ENCODE results near the gene PNO1. TPM values are rescaled to one million over a fixed set of nuclear protein-coding genes. Genes with fewer than 3 reads are reported as not detected.
A peak's percentile ranks its signal among the peaks of the same experiment; 100 is the strongest.

PNO1 gene
- total RNA-seq, 1 donor from 2014 or later = 20.3 TPM

DNA sequence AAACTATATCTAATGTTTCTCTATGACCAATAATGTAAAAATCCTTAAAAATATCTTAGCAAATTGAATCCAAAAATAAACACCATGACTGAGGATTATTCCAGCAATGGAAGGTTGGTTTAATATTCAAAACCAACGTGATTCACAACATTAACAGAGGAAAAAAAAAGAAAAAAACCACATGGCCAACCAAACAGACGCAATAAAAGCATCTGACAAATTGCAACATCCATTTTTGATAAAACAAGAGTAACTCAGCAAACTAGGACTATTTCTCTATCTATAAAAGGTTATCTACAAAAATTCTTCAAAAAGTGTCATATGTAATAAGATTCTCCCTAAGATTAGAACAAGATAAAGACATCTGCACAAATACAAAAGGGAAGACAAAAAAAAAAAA, 65.7 kb downstream of the PNO1 start:
- Mint-ChIP-seq H3K27ac (ENCODE audit: unreplicated experiment) (no peak overlapping the region), H3K27me3 (ENCODE audit: low read depth) (no peaks in the 10 kb centered on the region), H3K9me3 (no peaks in the 10 kb centered on the region), H3K4me3 (no peak overlapping the region), H3K36me3 (ENCODE audit: low read depth) (peaks cover 13% of the 10 kb centered on the region), H3K4me1 (peaks cover 34% of the 10 kb centered on the region)
- TF ChIP-seq, protein P1, sequence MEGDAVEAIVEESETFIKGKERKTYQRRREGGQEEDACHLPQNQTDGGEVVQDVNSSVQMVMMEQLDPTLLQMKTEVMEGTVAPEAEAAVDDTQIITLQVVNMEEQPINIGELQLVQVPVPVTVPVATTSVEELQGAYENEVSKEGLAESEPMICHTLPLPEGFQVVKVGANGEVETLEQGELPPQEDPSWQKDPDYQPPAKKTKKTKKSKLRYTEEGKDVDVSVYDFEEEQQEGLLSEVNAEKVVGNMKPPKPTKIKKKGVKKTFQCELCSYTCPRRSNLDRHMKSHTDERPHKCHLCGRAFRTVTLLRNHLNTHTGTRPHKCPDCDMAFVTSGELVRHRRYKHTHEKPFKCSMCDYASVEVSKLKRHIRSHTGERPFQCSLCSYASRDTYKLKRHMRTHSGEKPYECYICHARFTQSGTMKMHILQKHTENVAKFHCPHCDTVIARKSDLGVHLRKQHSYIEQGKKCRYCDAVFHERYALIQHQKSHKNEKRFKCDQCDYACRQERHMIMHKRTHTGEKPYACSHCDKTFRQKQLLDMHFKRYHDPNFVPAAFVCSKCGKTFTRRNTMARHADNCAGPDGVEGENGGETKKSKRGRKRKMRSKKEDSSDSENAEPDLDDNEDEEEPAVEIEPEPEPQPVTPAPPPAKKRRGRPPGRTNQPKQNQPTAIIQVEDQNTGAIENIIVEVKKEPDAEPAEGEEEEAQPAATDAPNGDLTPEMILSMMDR (conservative IDR thresholded peaks at IDR 0.05) = no peak
- DNase-seq (ENCODE audit: low read depth, low spot score) = no peak

DNA sequence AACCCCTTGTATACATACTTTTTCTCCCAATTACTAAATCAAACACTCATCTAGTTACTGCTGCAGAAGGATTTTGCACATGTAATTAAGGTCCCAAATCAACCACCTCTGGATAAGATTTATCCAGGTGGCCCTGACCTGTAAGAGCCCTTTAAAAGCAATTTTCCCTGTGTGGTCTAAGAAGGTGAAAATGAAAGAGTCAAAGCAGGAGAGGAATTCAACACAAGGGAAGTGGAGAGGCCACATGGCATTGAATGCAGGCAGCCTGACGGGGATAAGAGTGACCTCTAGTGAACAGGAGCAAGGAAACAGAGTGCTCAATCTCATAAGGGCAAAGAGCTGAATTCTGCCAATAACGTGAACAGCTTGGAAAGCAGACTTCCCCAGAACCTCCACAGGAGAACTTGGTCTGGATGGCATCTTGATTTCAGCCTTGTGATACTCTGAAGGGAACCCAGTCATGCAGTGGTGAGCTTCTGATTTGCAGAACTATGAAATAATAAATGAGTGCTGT, 67.5 kb downstream of the PNO1 start:
- peaks cover 33% of the 10 kb centered on the region for H3K4me1 Mint-ChIP-seq

More for the DNA sequence above, 67.5 kb downstream of the PNO1 start:
- no peaks in the 10 kb centered on the region for H3K9me3 Mint-ChIP-seq
- H3K4me3 Mint-ChIP-seq = no peak overlapping the region
- TF ChIP-seq, protein P1 (conservative IDR thresholded peaks at IDR 0.05) = no peak
- no peak overlapping the region for H3K27ac Mint-ChIP-seq (ENCODE audit: unreplicated experiment)
- H3K27me3 Mint-ChIP-seq (ENCODE audit: low read depth) = no peaks in the 10 kb centered on the region
- H3K36me3 Mint-ChIP-seq (ENCODE audit: low read depth) = peaks cover 11% of the 10 kb centered on the region
- peak; percentile 8 for DNase-seq (ENCODE audit: low read depth, low spot score)

Other genes with a start within 250 kb of the PNO1 start
- 17.3 and 20.2 TPM in 2 replicates for gene C1D, start 94.9 kb upstream of the PNO1 start, total RNA-seq
- 56.4 TPM in 2 replicates for gene PPP3R1, start 94.6 kb downstream of the PNO1 start, total RNA-seq
- gene CNRIP1, start 162.1 kb downstream of the PNO1 start, total RNA-seq = 36.6 and 37.3 TPM in 2 replicates
- gene PLEK, start 207.4 kb downstream of the PNO1 start, total RNA-seq = not detected in 2 replicates